GM23248 (cell line): Measurements from ENCODE around the gene SRF. TPM values are rescaled to one million over a fixed set of nuclear protein-coding genes. Genes with fewer than 3 reads are reported as not detected.

Experiments used
- DNase-seq: peaks from one replicate; pipeline ENCODE4 v3.0.0-alpha.2; 2015
- H2AFZ ChIP-seq: fragments of 200-600 bp; sonication (generic); 2 replicates; pipeline ENCODE4 v1.6.1; 2016; ENCODE audit warnings: antibody characterized with exemption
- H3F3A ChIP-seq: fragments of 200-600 bp; sonication (generic); 2 replicates; pipeline ENCODE4 v1.6.1; 2016; ENCODE audit warnings: mild to moderate bottlenecking, antibody characterized with exemption, mixed run types; ENCODE audit not compliant: insufficient read depth
- H3K27ac ChIP-seq: fragments of 200-600 bp; sonication (generic); 2 replicates; pipeline ENCODE4 v1.5.1; 2016; ENCODE audit warnings: mild to moderate bottlenecking
- H3K27me3 ChIP-seq: fragments of 200-600 bp; sonication (generic); replicated peaks from 2 replicates; pipeline ENCODE4 v1.6.1; 2016; ENCODE audit warnings: mild to moderate bottlenecking; ENCODE audit not compliant: insufficient read depth
- H3K36me3 ChIP-seq: fragments of 200-600 bp; sonication (generic); 2 replicates; pipeline ENCODE4 v1.6.1; 2016; ENCODE audit warnings: low read depth, mild to moderate bottlenecking
- H3K4me1 ChIP-seq: fragments of 200-600 bp; sonication (generic); 2 replicates; pipeline ENCODE4 v1.6.1; 2016; ENCODE audit warnings: mild to moderate bottlenecking; ENCODE audit not compliant: insufficient read depth
- H3K4me2 ChIP-seq: fragments of 200-600 bp; sonication (generic); one replicate; pipeline ENCODE4 v1.6.1; 2016; ENCODE audit warnings: mild to moderate bottlenecking; ENCODE audit not compliant: unreplicated experiment
- H3K4me3 ChIP-seq: fragments of 200-600 bp; sonication (generic); 2 replicates; pipeline ENCODE4 v1.5.1; 2016; ENCODE audit warnings: mild to moderate bottlenecking
- H3K79me2 ChIP-seq: fragments of 200-600 bp; sonication (generic); 2 replicates; pipeline ENCODE4 v1.6.1; 2016; ENCODE audit warnings: mild to moderate bottlenecking; ENCODE audit not compliant: insufficient read depth
- H3K9ac ChIP-seq: fragments of 200-600 bp; sonication (generic); 2 replicates; pipeline ENCODE4 v1.6.1; 2016; ENCODE audit warnings: mild to moderate bottlenecking
- H3K9me2 ChIP-seq: fragments of 200-600 bp; sonication (generic); 2 replicates; pipeline ENCODE4 v1.6.1; 2016; ENCODE audit warnings: mixed run types, mild to moderate bottlenecking, moderate library complexity; ENCODE audit not compliant: insufficient read depth
- H3K9me3 ChIP-seq: fragments of 200-600 bp; sonication (generic); one replicate; pipeline ENCODE4 v1.6.1; 2017; ENCODE audit warnings: low read depth
- H4K20me1 ChIP-seq: fragments of 200-600 bp; sonication (generic); 2 replicates; pipeline ENCODE4 v1.6.0; 2016; ENCODE audit not compliant: insufficient read depth
- EZH2 ChIP-seq: fragments of 200-600 bp; sonication (generic); IDR thresholded peaks from 2 replicates; pipeline ENCODE4 v1.6.1; 2018; ENCODE audit warnings: antibody characterized with exemption, mild to moderate bottlenecking; ENCODE audit not compliant: insufficient read depth, poor library complexity, severe bottlenecking
- EZH2phosphoT487 ChIP-seq: fragments of 200-600 bp; sonication (generic); IDR thresholded peaks from 2 replicates; pipeline ENCODE4 v1.6.1; 2018; ENCODE audit warnings: antibody characterized with exemption, moderate library complexity, mild to moderate bottlenecking, low read depth; ENCODE audit not compliant: insufficient read depth
- WGBS, 2 experiments: methylation state at CpG; one replicate each; pipeline ENCODE4 v1.1.6; 2015 to 2017; ENCODE audit warnings: low lambda C conversion rate in 2 of 2, low coverage in 1 of 2; ENCODE audit errors: missing lambda C conversion rate in 2 of 2; 5-methylcytosine and 5-hydroxymethylcytosine counted together
- in situ Hi-C: fragments of 300-500 bp; cut with MboI; formaldehyde crosslinking; loops from 2 replicates; pipeline ENCODE4 v1.15.0; 2020
- polyA plus RNA-seq: library from polyadenylated mRNA; unstranded; fragments of >200 nt; fragmentation: Nextera tagmentation; extraction: Ambion mirVana; gene quantifications from 2 replicates; pipeline ENCODE4 v1.2.1, GENCODE V29; 2016
- total RNA-seq: library from RNA; depleted of rRNA; stranded (reverse); fragments of >200 nt; shearing (Covaris generic); gene quantifications from 2 replicates; pipeline ENCODE4 v1.2.3, GENCODE V29; 2014

SRF gene
- total and polyA plus RNA-seq, 2 experiments from 2014 or later, result 3.3 to 29.6 TPM

DNA sequence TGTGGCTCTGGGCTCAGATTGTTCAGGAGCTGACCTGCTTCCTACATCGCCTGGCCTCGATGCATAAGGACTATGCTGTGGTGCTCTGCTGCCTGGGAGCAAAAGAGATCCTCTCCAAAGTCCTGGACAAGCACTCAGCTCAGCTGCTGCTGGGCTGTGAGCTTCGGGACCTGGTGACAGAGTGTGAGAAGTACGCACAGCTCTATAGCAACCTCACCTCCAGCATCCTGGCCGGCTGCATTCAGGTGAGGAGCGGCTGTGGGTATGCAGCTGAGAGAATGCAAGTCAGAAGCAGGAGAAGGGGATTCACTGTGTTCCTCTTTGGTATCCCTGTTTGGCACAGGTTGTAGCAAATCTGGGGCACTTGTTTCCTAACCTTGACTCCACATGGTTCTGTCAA is 28.8 kb downstream of the SRF start:
- Histone ChIP-seq H2AFZ (no peak overlapping the region), H3K27me3 (no peaks in the 10 kb centered on the region), H3K9me2 (no peaks in the 10 kb centered on the region), H3F3A (no peaks in the 10 kb centered on the region), H3K9ac (no peak overlapping the region), H3K27ac (no peak overlapping the region), H3K9me3 (no peaks in the 10 kb centered on the region), H3K4me3 (no peak overlapping the region), H3K36me3 (peaks cover 6% of the 10 kb centered on the region; the same call in 1 of the 2 replicates), H3K79me2 (no peaks in the 10 kb centered on the region), H4K20me1 (no peaks in the 10 kb centered on the region), H3K4me2 (no peak overlapping the region), H3K4me1 (no peaks in the 10 kb centered on the region)
- WGBS, 2 experiments, result 76 to 79% methylated on average over 6 of the region's 6 CpGs
- in situ Hi-C loops, result no loop called here
- no peak for DNase-seq
- TF ChIP-seq EZH2phosphoT487 (no peak), EZH2 (no peak)

DNA sequence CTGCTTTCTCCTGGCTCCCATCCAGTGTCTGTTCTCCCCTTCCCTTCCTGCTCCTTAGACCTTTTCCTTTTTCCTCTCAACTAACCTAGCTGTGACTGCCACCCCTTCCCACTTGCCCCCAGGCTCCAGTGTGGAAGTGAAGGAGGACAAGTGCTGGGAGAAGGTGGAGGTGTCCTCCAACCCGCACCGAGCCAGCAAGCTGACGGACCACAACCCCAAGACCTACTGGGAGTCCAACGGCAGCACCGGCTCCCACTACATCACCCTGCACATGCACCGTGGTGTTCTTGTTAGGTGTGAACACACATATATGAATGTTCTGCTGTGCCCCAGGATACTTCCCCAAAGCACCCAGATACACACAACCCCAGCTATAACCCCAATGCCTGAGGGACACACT is 29.5 kb downstream of the SRF start:
- Histone ChIP-seq H3K4me2 (no peak overlapping the region), H3F3A (no peaks in the 10 kb centered on the region), H3K9me3 (no peaks in the 10 kb centered on the region), H3K27ac (no peak overlapping the region), H4K20me1 (no peaks in the 10 kb centered on the region), H3K9ac (no peak overlapping the region), H2AFZ (no peak overlapping the region), H3K36me3 (peaks cover 6% of the 10 kb centered on the region; the same call in 1 of the 2 replicates), H3K27me3 (no peaks in the 10 kb centered on the region), H3K9me2 (no peaks in the 10 kb centered on the region), H3K4me1 (no peaks in the 10 kb centered on the region), H3K79me2 (no peaks in the 10 kb centered on the region), H3K4me3 (no peak overlapping the region)
- TF ChIP-seq EZH2phosphoT487 (no peak), EZH2 (no peak)
- in situ Hi-C loops, result no loop called here
- WGBS, 2 experiments, result 93 to 95% methylated on average over 6 of the region's 6 CpGs
- DNase-seq, result no peak

GRCh38 chr6:43202451-43202850 is 31.4 kb downstream of the SRF start:
- no peaks in the 10 kb centered on the region for H3K9me3 ChIP-seq
- no peak overlapping the region for H3K27ac ChIP-seq
- no peaks in the 10 kb centered on the region for H3K79me2 ChIP-seq
- no peaks in the 10 kb centered on the region for H4K20me1 ChIP-seq
- H2AFZ ChIP-seq, result no peak overlapping the region
- TF ChIP-seq EZH2, result no peak
- TF ChIP-seq EZH2phosphoT487, result no peak
- no peak overlapping the region for H3K4me3 ChIP-seq
- no peaks in the 10 kb centered on the region for H3K27me3 ChIP-seq
- no peaks in the 10 kb centered on the region for H3F3A ChIP-seq
- no peak for DNase-seq
- H3K4me1 ChIP-seq, result no peaks in the 10 kb centered on the region
- no peak overlapping the region for H3K4me2 ChIP-seq
- H3K9ac ChIP-seq, result no peak overlapping the region
- no peaks in the 10 kb centered on the region for H3K9me2 ChIP-seq
- 64 to 78% methylated on average over 5 of the region's 5 CpGs for WGBS, 2 experiments
- in situ Hi-C loops, result no loop called here
- H3K36me3 ChIP-seq, result peaks cover 3% of the 10 kb centered on the region; the same call in 1 of the 2 replicates

- Histone ChIP-seq H4K20me1 (no peaks in the 10 kb centered on the region), H3K79me2 (no peaks in the 10 kb centered on the region), H3F3A (no peaks in the 10 kb centered on the region), H3K27ac (no peak overlapping the region), H3K9me3 (no peaks in the 10 kb centered on the region), H3K27me3 (no peaks in the 10 kb centered on the region), H3K36me3 (peaks cover 3% of the 10 kb centered on the region; the same call in 1 of the 2 replicates), H3K9me2 (no peaks in the 10 kb centered on the region), H3K9ac (no peak overlapping the region), H3K4me2 (no peak overlapping the region), H3K4me1 (no peaks in the 10 kb centered on the region), H2AFZ (no peak overlapping the region), H3K4me3 (no peak overlapping the region)
- TF ChIP-seq EZH2 (no peak), EZH2phosphoT487 (no peak)
- 82 to 85% methylated on average over 17 of the region's 17 CpGs for WGBS, 2 experiments
- DNase-seq, result no peak
- in situ Hi-C loops, result no loop called here
Measured at GRCh38 chr6:43203029-43203717, 32.1 kb downstream of the SRF start.

DNA sequence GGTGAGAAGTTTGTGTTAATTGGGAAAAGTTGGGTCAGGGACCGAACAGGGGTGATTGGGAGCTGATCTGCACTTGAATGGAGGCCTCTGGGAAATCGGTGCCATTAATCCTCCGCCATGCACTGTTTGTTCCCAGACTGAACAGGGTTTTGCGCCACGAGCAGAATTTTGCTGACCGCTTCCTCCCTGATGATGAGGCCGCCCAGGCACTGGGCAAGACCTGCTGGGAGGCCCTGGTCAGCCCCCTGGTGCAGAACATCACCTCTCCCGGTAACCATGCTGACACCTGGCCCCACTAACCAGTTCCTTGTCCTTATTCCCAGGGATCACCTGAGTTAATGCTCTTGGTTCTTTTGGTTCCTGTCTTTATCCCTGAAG is 32.6 kb downstream of the SRF start:
- Histone ChIP-seq H3K4me1 (no peaks in the 10 kb centered on the region), H3K36me3 (peaks cover 3% of the 10 kb centered on the region; the same call in 1 of the 2 replicates), H3F3A (no peaks in the 10 kb centered on the region), H3K79me2 (no peaks in the 10 kb centered on the region), H2AFZ (no peak overlapping the region), H3K4me2 (no peak overlapping the region), H3K9me3 (no peaks in the 10 kb centered on the region), H3K27me3 (no peaks in the 10 kb centered on the region), H3K9ac (no peak overlapping the region), H3K4me3 (no peak overlapping the region), H4K20me1 (no peaks in the 10 kb centered on the region), H3K27ac (no peak overlapping the region), H3K9me2 (no peaks in the 10 kb centered on the region)
- TF ChIP-seq EZH2 (no peak), EZH2phosphoT487 (no peak)
- no peak for DNase-seq
- in situ Hi-C loops, result no loop called here
- WGBS, 2 experiments, result 95 to 99% methylated on average over 8 of the region's 8 CpGs
